GM19395 (cell line): ENCODE data around the gene SELENOO.
A peak's percentile ranks its signal among the peaks of the same experiment; 100 is the strongest.

Experiments used
- ATAC-seq: cut with Tn5 transposase; IDR thresholded peaks from one replicate; pipeline ENCODE4 v1.9.1; 2021; ENCODE audit warnings: mild to moderate bottlenecking, moderate library complexity; ENCODE audit not compliant: unreplicated experiment

SELENOO gene

GRCh38 chr22:50228366-50228765, 27.6 kb downstream of the SELENOO start:
- ATAC-seq, result no peak

- ATAC-seq, result no peak
Observed at GRCh38 chr22:50229370-50229769, 28.6 kb downstream of the SELENOO start.

- ATAC-seq, result no peak
Observed at GRCh38 chr22:50232481-50233151, 31.8 kb downstream of the SELENOO start.

- no peak for ATAC-seq
Observed at GRCh38 chr22:50233223-50233622, 32.4 kb downstream of the SELENOO start.

- ATAC-seq, result no peak
Observed at GRCh38 chr22:50236731-50237409, 36.1 kb downstream of the SELENOO start.

- ATAC-seq, result no peak
Observed at GRCh38 chr22:50238755-50239154, 37.9 kb downstream of the SELENOO start.

- no peak for ATAC-seq
Observed at GRCh38 chr22:50242406-50242949, 41.7 kb downstream of the SELENOO start.

GRCh38 chr22:50243685-50244419, 43.0 kb downstream of the SELENOO start:
- no peak for ATAC-seq

GRCh38 chr22:50244420-50245213, 43.8 kb downstream of the SELENOO start, which contains the start of gene TUBGCP6:
TUBGCP6 (minus strand) TSS chr22:50245023; CDS start chr22:50244459, 564 bp downstream.
- peak; percentile 68 for ATAC-seq

GRCh38 chr22:50245214-50246072, 44.6 kb downstream of the SELENOO start:
- no peak for ATAC-seq

GRCh38 chr22:50246242-50247175, 45.7 kb downstream of the SELENOO start:
- no peak for ATAC-seq

- ATAC-seq, result no peak
Observed at GRCh38 chr22:50247748-50248147, 46.9 kb downstream of the SELENOO start.

- ATAC-seq, result no peak
Observed at GRCh38 chr22:50248196-50249081, 47.6 kb downstream of the SELENOO start.

- no peak for ATAC-seq
Observed at GRCh38 chr22:50249341-50250248, 48.8 kb downstream of the SELENOO start.

GRCh38 chr22:50250249-50250554, 49.4 kb downstream of the SELENOO start:
- ATAC-seq, result no peak

- ATAC-seq, result peak; percentile 52
Observed at GRCh38 chr22:50250555-50251476, 50.0 kb downstream of the SELENOO start, which contains the start of gene HDAC10. HDAC10 (minus strand) TSS chr22:50251265; CDS start chr22:50251032, 233 bp downstream.
